ENCODE data around the gene RAB6A. TPM values are rescaled to one million over a fixed set of nuclear protein-coding genes. Genes with fewer than 3 reads are reported as not detected.

The RAB6A gene
- total RNA-seq, 2 donors from 2014 or later, result 118 to 140 TPM

- intact Hi-C loops (cut with DNase I), result no loop called here
- peak; percentile 95 for DNase-seq (ENCODE audit: low spot score)
Measured at GRCh38 chr11:73647459-73648100, 113.3 kb downstream of the RAB6A start.

GRCh38 chr11:73645972-73646631 lies 114.8 kb downstream of the RAB6A start, which contains the start of gene PLEKHB1:
Gene PLEKHB1 (plus strand): TSS chr11:73646581. CDS start chr11:73646609, 28 bp downstream.
- intact Hi-C loops (cut with DNase I), result no loop called here
- DNase-seq (ENCODE audit: low spot score), result no peak

GRCh38 chr11:73645121-73645969 lies 115.5 kb downstream of the RAB6A start:
- intact Hi-C loops (cut with DNase I), result no loop called here

GRCh38 chr11:73641668-73642067 lies 119.2 kb downstream of the RAB6A start:
- no peak for DNase-seq (ENCODE audit: low spot score)
- intact Hi-C loops (cut with DNase I), result no loop called here

More at GRCh38 chr11:73645121-73645969, 115.5 kb downstream of the RAB6A start:
- no peak for DNase-seq (ENCODE audit: low spot score)

- intact Hi-C loops (cut with DNase I), result no loop called here
- DNase-seq (ENCODE audit: low spot score), result no peak
Measured at GRCh38 chr11:73640592-73640991, 120.3 kb downstream of the RAB6A start.

- DNase-seq (ENCODE audit: low spot score), result no peak
- intact Hi-C loops (cut with DNase I), result no loop called here
Measured at GRCh38 chr11:73637012-73637411, 123.9 kb downstream of the RAB6A start.

- no peak for DNase-seq (ENCODE audit: low spot score)
- intact Hi-C loops (cut with DNase I), result no loop called here
Measured at GRCh38 chr11:73636249-73636648, 124.6 kb downstream of the RAB6A start.

GRCh38 chr11:73635721-73636120 lies 125.2 kb downstream of the RAB6A start:
- intact Hi-C loops (cut with DNase I), result no loop called here
- DNase-seq (ENCODE audit: low spot score), result no peak

GRCh38 chr11:73633999-73634398 lies 126.9 kb downstream of the RAB6A start:
- intact Hi-C loops (cut with DNase I), result no loop called here
- DNase-seq (ENCODE audit: low spot score), result no peak

GRCh38 chr11:73632996-73633395 lies 127.9 kb downstream of the RAB6A start:
- intact Hi-C loops (cut with DNase I), result no loop called here
- DNase-seq (ENCODE audit: low spot score), result no peak

- DNase-seq (ENCODE audit: low spot score), result no peak
- intact Hi-C loops (cut with DNase I), result loop anchor here in 1 of 2 donors (5.0 kb wide), 1 partner anchor 32 kb away; no protein-coding TSS in a partner anchor
Measured at GRCh38 chr11:73629907-73630306, 131.0 kb downstream of the RAB6A start.

- intact Hi-C loops (cut with DNase I), result loop anchor here in 1 of 2 donors (5.0 kb wide), 1 partner anchor 36 kb away; no protein-coding TSS in a partner anchor
- peak; percentile 83 for DNase-seq (ENCODE audit: low spot score)
Measured at GRCh38 chr11:73625696-73626318, 135.1 kb downstream of the RAB6A start.

Other genes with a start within 250 kb of the RAB6A start
- 10 to 100 TPM; 32.7 to 38.3 TPM for gene FAM168A, start 163.0 kb downstream of the RAB6A start, total RNA-seq
- 1 to 10 TPM; 2.5 to 2.8 TPM for gene PLEKHB1, start 114.5 kb downstream of the RAB6A start, total RNA-seq
- gene MRPL48, start 26.8 kb upstream of the RAB6A start, total RNA-seq, result 10 to 100 TPM; 15.8 to 17.1 TPM
- 10 to 100 TPM; 36.3 to 37.2 TPM for gene COA4, start 115.8 kb upstream of the RAB6A start, total RNA-seq
- gene PAAF1, start 115.9 kb upstream of the RAB6A start, total RNA-seq, result 10 to 100 TPM in 1 of 2 donors, 1 to 10 TPM in 1; 9.5 to 14.6 TPM
- gene DNAJB13, start 190.0 kb upstream of the RAB6A start, total RNA-seq, result not detected
- 10 to 100 TPM; 22.8 to 38.7 TPM for gene UCP2, start 221.8 kb upstream of the RAB6A start, total RNA-seq
- gene UCP3, start 248.0 kb upstream of the RAB6A start, total RNA-seq, result 1 to 10 TPM; 1.1 to 1.9 TPM